K562 (cell line): Measurements from ENCODE around the gene ANKRD66. TPM values are rescaled to one million over a fixed set of nuclear protein-coding genes. Genes with fewer than 3 reads are reported as not detected.

Source experiments
- ATAC-seq: fragments of 200-7000 bp; cut with Tn5 transposase; 3 replicates; pipeline ENCODE4 v1.9.1; 2020; ENCODE audit warnings: moderate library complexity
- BruUV-seq: library from RNA; stranded (reverse); fragments of 400-500 nt; replicated peaks from 2 replicates; lab custom pipeline; 2021; lab: Mats Ljungman, UMichigan
- CTCF ChIA-PET: fragments of 300-600 bp; formaldehyde crosslinking; extraction: SDS; loops from one replicate; lab custom pipeline; 2021; ENCODE audit warnings: low intra/inter-chr PET ratio; lab: Yijun Ruan, JAX
- POLR2A ChIA-PET: fragments of 300-600, 350-650 bp; sonication (Branson Sonifier 250); formaldehyde crosslinking; extraction: SDS; loops from one replicate; lab custom pipeline; 2021; ENCODE audit warnings: antibody characterized with exemption, inconsistent platforms; lab: Yijun Ruan, JAX
- DNase-seq, 4 experiments: peaks; one replicate each; pipeline versions ENCODE4 v3.0.0 to v3.0.0-alpha.2; 2011 to 2018; ENCODE audit warnings: low spot score in 3 of 4, mixed read lengths in 3 of 4; ENCODE audit errors: extremely low read depth in 1 of 4
- FAIRE-seq: peaks from 2 replicates; lab custom pipeline; 2011; peaks lifted over from hg19 to GRCh38; lab: Jason Lieb, UNC
- H2AFZ ChIP-seq: 2 replicates; pipeline ENCODE4 v1.6.0; 2011; ENCODE audit warnings: low read depth, low read length, control low read depth, inconsistent platforms
- H3K27ac ChIP-seq: fragments of 200-600 bp; 3 replicates; pipeline ENCODE4 v1.8.0; 2011; ENCODE audit warnings: low read depth, mild to moderate bottlenecking, control low read depth, inconsistent platforms, low read length, moderate library complexity, mixed read lengths; ENCODE audit errors: extremely low read depth
- H3K27me3 ChIP-seq, 2 experiments: fragments of 300-600 bp in 1 of 2; 2 replicates in 1 of 2; 3 replicates in 1 of 2; pipeline versions ENCODE4 v1.6.0 to v1.8.0; 2011; ENCODE audit warnings: inconsistent platforms in 2 of 2, low read length in 2 of 2, mild to moderate bottlenecking in 1 of 2, mixed read lengths in 1 of 2, moderate library complexity in 1 of 2; ENCODE audit not compliant: control insufficient read depth in 2 of 2, insufficient read depth in 2 of 2
- H3K36me3 ChIP-seq: fragments of 300-600 bp; 3 replicates; pipeline ENCODE4 v1.8.0; 2011; ENCODE audit warnings: mild to moderate bottlenecking, low read length, inconsistent platforms; ENCODE audit not compliant: control insufficient read depth, insufficient read depth
- H3K4me1 ChIP-seq, 2 experiments: fragments of 200-600 bp in 1 of 2; replicated peaks in 1 of 2; 2 replicates in 1 of 2; 3 replicates in 1 of 2; pipeline versions ENCODE4 v1.5.1 to v1.8.0; 2011; ENCODE audit warnings: inconsistent platforms in 2 of 2, low read length in 2 of 2, mild to moderate bottlenecking in 1 of 2, mixed read lengths in 1 of 2, moderate library complexity in 1 of 2; ENCODE audit not compliant: control insufficient read depth in 2 of 2, insufficient read depth in 2 of 2
- H3K4me2 ChIP-seq: 2 replicates; pipeline ENCODE4 v1.6.1; 2011; ENCODE audit warnings: low read length, control low read depth, inconsistent platforms, mixed read lengths; ENCODE audit not compliant: insufficient read depth
- H3K4me3 ChIP-seq: fragments of 200-600 bp; sonication (generic), shearing (Covaris generic); 2 replicates; pipeline ENCODE4 v1.5.1; 2016; ENCODE audit warnings: control low read depth, inconsistent platforms
- H3K79me2 ChIP-seq: fragments of 200-600 bp; 3 replicates; pipeline ENCODE4 v1.8.0; 2011; ENCODE audit warnings: low read length, inconsistent platforms; ENCODE audit not compliant: control insufficient read depth, insufficient read depth
- H3K9ac ChIP-seq, 2 experiments: 2 replicates each; pipeline versions ENCODE4 v1.6.0 to v1.6.1; 2011; ENCODE audit warnings: low read depth in 2 of 2, low read length in 2 of 2, control low read depth in 1 of 2, inconsistent platforms in 1 of 2, mild to moderate bottlenecking in 1 of 2, mixed read lengths in 1 of 2; ENCODE audit not compliant: insufficient read depth in 1 of 2
- H3K9me1 ChIP-seq: one replicate; pipeline ENCODE4 v1.6.0; 2011; ENCODE audit warnings: inconsistent platforms, mild to moderate bottlenecking, low read length, moderate library complexity; ENCODE audit not compliant: control insufficient read depth, insufficient read depth
- H3K9me3 ChIP-seq: replicated peaks from 2 replicates; pipeline ENCODE4 v1.5.1; 2011; ENCODE audit warnings: low read depth, low read length, inconsistent platforms; ENCODE audit not compliant: control insufficient read depth, insufficient read depth
- H4K20me1 ChIP-seq: replicated peaks from 2 replicates; pipeline ENCODE4 v1.6.1; 2011; ENCODE audit warnings: low read length, inconsistent platforms, mixed read lengths; ENCODE audit not compliant: control insufficient read depth, insufficient read depth
- BACH1 ChIP-seq: fragments of 200-800 bp; sonication (Bioruptor generic); IDR thresholded peaks from 2 replicates; pipeline ENCODE4 v1.6.1; 2016; ENCODE audit warnings: missing genetic modification characterization, missing compliant biosample characterization
- EP400 ChIP-seq: fragments of 450-650 bp; IDR thresholded peaks from 2 replicates; pipeline ENCODE4 v1.6.1; 2017; ENCODE audit warnings: antibody characterized with exemption, mild to moderate bottlenecking, moderate library complexity
- EWSR1 ChIP-seq: fragments of 450-650 bp; IDR thresholded peaks from 2 replicates; pipeline ENCODE4 v1.6.1; 2018; ENCODE audit warnings: borderline replicate concordance, mild to moderate bottlenecking, low read depth, moderate library complexity; ENCODE audit not compliant: partially characterized antibody
- FOXJ3 ChIP-seq: sonication (generic); formaldehyde crosslinking; IDR thresholded peaks from 2 replicates; pipeline ENCODE4 v1.4.0; 2020; ENCODE audit warnings: mild to moderate bottlenecking, missing genetic modification reagents
- GTF2A2 ChIP-seq: IDR thresholded peaks from 2 replicates; pipeline ENCODE4 v1.6.1; 2016; ENCODE audit warnings: mild to moderate bottlenecking, missing genetic modification characterization, missing compliant biosample characterization
- HNRNPH1 ChIP-seq: fragments of 200-400 bp; formaldehyde crosslinking; optimal IDR thresholded peaks from 2 replicates; pipeline ENCODE3; 2017; ENCODE audit warnings: low read depth, mild to moderate bottlenecking, low read length, moderate library complexity
- NBN ChIP-seq: fragments of 450-650 bp; IDR thresholded peaks from 2 replicates; pipeline ENCODE4 v1.6.1; 2016; ENCODE audit warnings: low read depth, mild to moderate bottlenecking
- SMAD2 ChIP-seq: fragments of 150-350 bp; IDR thresholded peaks from 2 replicates; pipeline ENCODE4 v1.6.1; 2014; ENCODE audit warnings: low read depth, mild to moderate bottlenecking, low read length
- ZBTB17 ChIP-seq: fragments of 450-650 bp; formaldehyde crosslinking; IDR thresholded peaks from 2 replicates; pipeline ENCODE4 v1.4.0; 2020; ENCODE audit warnings: mild to moderate bottlenecking
- ZNF212 ChIP-seq: fragments of 450-650 bp; formaldehyde crosslinking; IDR thresholded peaks from 2 replicates; pipeline ENCODE4 v1.4.0; 2020; ENCODE audit warnings: mild to moderate bottlenecking
- ZNF766 ChIP-seq: fragments of 200-800 bp; sonication (Bioruptor generic); conservative IDR thresholded peaks from 2 replicates; pipeline ENCODE4 v1.6.1; 2016; ENCODE audit warnings: missing genetic modification characterization, missing compliant biosample characterization
- ZNF780A ChIP-seq: fragments of 250-450 bp; sonication (Bioruptor Pico); IDR thresholded peaks from 2 replicates; pipeline ENCODE4 v1.5.0; 2021; ENCODE audit warnings: mild to moderate bottlenecking
- WGBS: fragments of 100-300 bp; shearing (Covaris generic); methylation state at CpG from one replicate; pipeline ENCODE4 v1.1.6; 2016; ENCODE audit warnings: low coverage, mixed read lengths; ENCODE audit not compliant: insufficient coverage; ENCODE audit errors: missing lambda C conversion rate; 5-methylcytosine and 5-hydroxymethylcytosine counted together
- in situ Hi-C: fragments of 300-500 bp; cut with MboI; formaldehyde crosslinking; loops from 4 replicates; pipeline ENCODE4 v1.15.0; 2018; ENCODE audit warnings: inconsistent platforms, mixed read lengths
- intact Hi-C: fragments of 100-400 bp; cut with micrococcal nuclease; formaldehyde crosslinking; loops from 2 replicates; pipeline ENCODE4 v1.14.2; 2022
- polyA plus RNA-seq, 8 experiments: library from polyadenylated mRNA; depleted of rRNA in 4 of 8; stranded (reverse) in 5 of 8; unstranded in 3 of 8; fragments of >200 nt; fragmentation: Nextera tagmentation in 2 of 8; fragmentation: Illumina TruSeq in 1 of 8; extraction: Ambion mirVana in 2 of 8; extraction: Trizol in 1 of 8; gene quantifications; 2 replicates each; pipeline versions ENCODE4 v1.2.1 to v1.2.3, GENCODE V29; 2011 to 2014; ENCODE audit warnings: inconsistent platforms in 1 of 8, missing spikeins in 1 of 8
- total RNA-seq, 7 experiments: library from RNA; depleted of rRNA in 6 of 7; stranded (reverse); fragments of >200 nt in 6 of 7; fragmentation: Illumina TruSeq in 2 of 7; extraction: Trizol in 2 of 7; gene quantifications; 2 replicates each; pipeline versions ENCODE4 v1.2.1 to v1.2.3, GENCODE V29; 2011 to 2021; ENCODE audit warnings: low replicate concordance in 1 of 7
- TF ChIP-seq, protein P1 (sequence below): sonication (generic); formaldehyde crosslinking; IDR thresholded peaks from 2 replicates; pipeline ENCODE4 v1.8.0; 2022; ENCODE audit warnings: missing genetic modification reagents, mild to moderate bottlenecking, borderline replicate concordance
- TF ChIP-seq, protein P2 (sequence below): fragments of 450-650 bp; IDR thresholded peaks from 2 replicates; pipeline ENCODE4 v1.6.1; 2017; ENCODE audit warnings: mild to moderate bottlenecking, moderate library complexity
- TF ChIP-seq, protein P3 (sequence below), 3 experiments: fragments of 200-800 bp in 1 of 3; sonication (Bioruptor generic) in 1 of 3; sonication (generic) in 1 of 3; formaldehyde crosslinking in 1 of 3; IDR thresholded peaks; 2 replicates each; pipeline versions ENCODE4 v1.6.1 to v1.8.0; 2016 to 2022; ENCODE audit warnings: mild to moderate bottlenecking in 2 of 3, missing compliant biosample characterization in 2 of 3, missing genetic modification characterization in 2 of 3, missing genetic modification reagents in 1 of 3

ANKRD66 gene
- total and polyA plus RNA-seq, 9 of the 15 experiments (the other 6 are each of a cell fraction or from before 2014, with no cell fraction given): not detected

DNA sequence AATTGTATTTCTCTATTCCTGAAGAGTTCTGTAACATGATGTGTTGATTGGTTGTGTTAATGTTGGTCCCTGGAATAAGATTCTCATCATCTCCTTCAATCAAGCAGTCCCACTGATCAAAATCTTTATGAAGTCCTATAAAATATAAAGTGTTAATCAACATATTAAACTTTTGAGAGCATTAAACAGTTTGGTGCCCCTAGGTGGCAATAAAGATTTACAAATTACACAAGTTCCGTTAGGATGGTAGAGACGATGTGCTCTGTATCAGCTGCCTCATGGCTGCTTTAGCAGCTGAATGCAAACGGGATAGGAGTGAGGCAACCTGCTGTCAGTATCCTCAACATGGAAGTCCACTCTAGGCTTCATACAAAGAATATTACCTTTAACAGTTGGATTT, 42.2 kb upstream of the ANKRD66 start (continued):
- TF ChIP-seq, protein P1, sequence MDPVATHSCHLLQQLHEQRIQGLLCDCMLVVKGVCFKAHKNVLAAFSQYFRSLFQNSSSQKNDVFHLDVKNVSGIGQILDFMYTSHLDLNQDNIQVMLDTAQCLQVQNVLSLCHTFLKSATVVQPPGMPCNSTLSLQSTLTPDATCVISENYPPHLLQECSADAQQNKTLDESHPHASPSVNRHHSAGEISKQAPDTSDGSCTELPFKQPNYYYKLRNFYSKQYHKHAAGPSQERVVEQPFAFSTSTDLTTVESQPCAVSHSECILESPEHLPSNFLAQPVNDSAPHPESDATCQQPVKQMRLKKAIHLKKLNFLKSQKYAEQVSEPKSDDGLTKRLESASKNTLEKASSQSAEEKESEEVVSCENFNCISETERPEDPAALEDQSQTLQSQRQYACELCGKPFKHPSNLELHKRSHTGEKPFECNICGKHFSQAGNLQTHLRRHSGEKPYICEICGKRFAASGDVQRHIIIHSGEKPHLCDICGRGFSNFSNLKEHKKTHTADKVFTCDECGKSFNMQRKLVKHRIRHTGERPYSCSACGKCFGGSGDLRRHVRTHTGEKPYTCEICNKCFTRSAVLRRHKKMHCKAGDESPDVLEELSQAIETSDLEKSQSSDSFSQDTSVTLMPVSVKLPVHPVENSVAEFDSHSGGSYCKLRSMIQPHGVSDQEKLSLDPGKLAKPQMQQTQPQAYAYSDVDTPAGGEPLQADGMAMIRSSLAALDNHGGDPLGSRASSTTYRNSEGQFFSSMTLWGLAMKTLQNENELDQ (CRISPR knock-in tag): no peak
- TF ChIP-seq BACH1 (tag) (no peak), NBN (no peak), EWSR1 (no peak)
- TF ChIP-seq, protein P2, sequence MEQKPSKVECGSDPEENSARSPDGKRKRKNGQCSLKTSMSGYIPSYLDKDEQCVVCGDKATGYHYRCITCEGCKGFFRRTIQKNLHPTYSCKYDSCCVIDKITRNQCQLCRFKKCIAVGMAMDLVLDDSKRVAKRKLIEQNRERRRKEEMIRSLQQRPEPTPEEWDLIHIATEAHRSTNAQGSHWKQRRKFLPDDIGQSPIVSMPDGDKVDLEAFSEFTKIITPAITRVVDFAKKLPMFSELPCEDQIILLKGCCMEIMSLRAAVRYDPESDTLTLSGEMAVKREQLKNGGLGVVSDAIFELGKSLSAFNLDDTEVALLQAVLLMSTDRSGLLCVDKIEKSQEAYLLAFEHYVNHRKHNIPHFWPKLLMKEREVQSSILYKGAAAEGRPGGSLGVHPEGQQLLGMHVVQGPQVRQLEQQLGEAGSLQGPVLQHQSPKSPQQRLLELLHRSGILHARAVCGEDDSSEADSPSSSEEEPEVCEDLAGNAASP: no peak

DNA sequence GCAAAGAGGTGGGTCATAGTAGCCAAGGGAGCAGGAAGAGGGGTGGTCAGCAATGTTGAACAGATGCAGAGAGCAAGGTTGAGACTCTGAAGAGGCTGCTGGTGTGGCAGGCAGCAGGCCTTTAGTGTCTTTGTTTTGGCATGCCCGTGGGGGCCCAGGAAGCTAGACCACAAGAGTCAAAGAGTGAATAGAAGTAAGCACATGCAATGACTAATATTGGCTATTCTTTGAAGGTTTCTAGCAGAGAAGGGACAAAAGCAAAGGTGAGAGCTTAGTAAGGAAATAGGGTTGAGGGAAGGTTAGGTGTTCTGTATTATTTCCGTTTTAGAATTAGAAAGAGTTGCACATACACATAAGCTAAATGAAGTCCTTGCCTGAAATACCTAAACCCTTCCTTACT, 40.3 kb upstream of the ANKRD66 start:
- H3K27me3 ChIP-seq: no peaks in the 10 kb centered on the region
- ChIA-PET POLR2A (no interaction called here), CTCF (no interaction called here)
- DNase-seq (no peak), FAIRE-seq (no peak), ATAC-seq (no peak)
- H3K4me3 ChIP-seq: no peak overlapping the region
- no peak overlapping the region for H2AFZ ChIP-seq
- in situ Hi-C loops: no loop called here
- H3K36me3 ChIP-seq: no peaks in the 10 kb centered on the region
- no TSS peak for BruUV-seq
- no peaks in the 10 kb centered on the region for H3K9me1 ChIP-seq
- intact Hi-C loops: no loop called here
- 0% methylated on average over 2 of the region's 2 CpGs for WGBS
- H3K9ac ChIP-seq: no peak overlapping the region
- H3K4me1 ChIP-seq: no peaks in the 10 kb centered on the region
- no peak overlapping the region for H3K27ac ChIP-seq
- no peak overlapping the region for H3K4me2 ChIP-seq
- H3K79me2 ChIP-seq: no peaks in the 10 kb centered on the region
- H3K9me3 ChIP-seq: no peaks in the 10 kb centered on the region
- no peaks in the 10 kb centered on the region for H4K20me1 ChIP-seq
- TF ChIP-seq FOXJ3 (CRISPR knock-in tag): no peak
- TF ChIP-seq ZNF780A (CRISPR knock-in tag): no peak
- TF ChIP-seq BACH1 (tag): no peak
- no peak for TF ChIP-seq EP400
- no peak for TF ChIP-seq SMAD2
- TF ChIP-seq GTF2A2 (tag): no peak
- TF ChIP-seq ZNF212: no peak
- TF ChIP-seq, protein P3, sequence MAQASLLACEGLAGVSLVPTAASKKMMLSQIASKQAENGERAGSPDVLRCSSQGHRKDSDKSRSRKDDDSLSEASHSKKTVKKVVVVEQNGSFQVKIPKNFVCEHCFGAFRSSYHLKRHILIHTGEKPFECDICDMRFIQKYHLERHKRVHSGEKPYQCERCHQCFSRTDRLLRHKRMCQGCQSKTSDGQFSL (CRISPR knock-in tag; IDR thresholded peaks at IDR 0.05): no peak
- TF ChIP-seq, protein P3 (tag; IDR thresholded peaks at IDR 0.05): no peak
- no peak for TF ChIP-seq HNRNPH1
- no peak for TF ChIP-seq ZBTB17 (CRISPR knock-in tag)
- TF ChIP-seq ZNF766: no peak
